Upper lobe of right lung (tissue), 1 donor: Measurements from ENCODE around the gene B3GNT5. TPM values are rescaled to one million over a fixed set of nuclear protein-coding genes. Genes with fewer than 3 reads are reported as not detected.

ENCODE experiments used
- ATAC-seq: fragments of 200-7000 bp; cut with Tn5 transposase; one replicate; pipeline ENCODE4 v1.9.1; 2020; ENCODE audit warnings: mild to moderate bottlenecking, moderate library complexity
- DNase-seq: peaks from one replicate; pipeline ENCODE4 v3.0.0-alpha.2; 2020
- H3K27ac ChIP-seq: fragments of 200-600 bp; one replicate; pipeline ENCODE4 v1.8.0; 2022
- H3K27me3 ChIP-seq: fragments of 200-600 bp; one replicate; pipeline ENCODE4 v1.8.0; 2022; ENCODE audit warnings: mild to moderate bottlenecking
- H3K36me3 ChIP-seq: fragments of 200-600 bp; one replicate; pipeline ENCODE4 v1.8.0; 2022
- H3K4me1 ChIP-seq: fragments of 200-600 bp; one replicate; pipeline ENCODE4 v1.8.0; 2022
- H3K4me3 ChIP-seq: fragments of 200-600 bp; one replicate; pipeline ENCODE4 v1.8.0; 2022; ENCODE audit warnings: mild to moderate bottlenecking
- H3K9me3 ChIP-seq: fragments of 200-600 bp; one replicate; pipeline ENCODE4 v1.8.0; 2022
- intact Hi-C: fragments of 100-400 bp; cut with DNase I; formaldehyde crosslinking; loops from one replicate; pipeline ENCODE4 v1.11.0; 2022
- total RNA-seq: library from RNA; stranded (reverse); fragmentation: NEBNext Ultra II Directional; extraction: Animal tissue kit (Norgen Biotek cat#: 25700); gene quantifications from one replicate; pipeline ENCODE4 v1.2.1, GENCODE V29; 2021
- TF ChIP-seq, protein P1 (sequence below): fragments of 200-600 bp; IDR thresholded peaks from one replicate; pipeline ENCODE4 v1.8.0; 2022; ENCODE audit warnings: antibody characterized with exemption
- donor health status: DM: no; HTN: yes; CAD: no; lungs with severe emphysema.

Gene B3GNT5
- total RNA-seq, 1 donor from 2014 or later, result 31.0 TPM

GRCh38 chr3:183261151-183261724, 8.2 kb downstream of the B3GNT5 start:
- H3K4me1 ChIP-seq, result peaks cover 29% of the 10 kb centered on the region
- H3K27ac ChIP-seq, result peak overlapping the region; percentile 4
- TF ChIP-seq, protein P1, sequence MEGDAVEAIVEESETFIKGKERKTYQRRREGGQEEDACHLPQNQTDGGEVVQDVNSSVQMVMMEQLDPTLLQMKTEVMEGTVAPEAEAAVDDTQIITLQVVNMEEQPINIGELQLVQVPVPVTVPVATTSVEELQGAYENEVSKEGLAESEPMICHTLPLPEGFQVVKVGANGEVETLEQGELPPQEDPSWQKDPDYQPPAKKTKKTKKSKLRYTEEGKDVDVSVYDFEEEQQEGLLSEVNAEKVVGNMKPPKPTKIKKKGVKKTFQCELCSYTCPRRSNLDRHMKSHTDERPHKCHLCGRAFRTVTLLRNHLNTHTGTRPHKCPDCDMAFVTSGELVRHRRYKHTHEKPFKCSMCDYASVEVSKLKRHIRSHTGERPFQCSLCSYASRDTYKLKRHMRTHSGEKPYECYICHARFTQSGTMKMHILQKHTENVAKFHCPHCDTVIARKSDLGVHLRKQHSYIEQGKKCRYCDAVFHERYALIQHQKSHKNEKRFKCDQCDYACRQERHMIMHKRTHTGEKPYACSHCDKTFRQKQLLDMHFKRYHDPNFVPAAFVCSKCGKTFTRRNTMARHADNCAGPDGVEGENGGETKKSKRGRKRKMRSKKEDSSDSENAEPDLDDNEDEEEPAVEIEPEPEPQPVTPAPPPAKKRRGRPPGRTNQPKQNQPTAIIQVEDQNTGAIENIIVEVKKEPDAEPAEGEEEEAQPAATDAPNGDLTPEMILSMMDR, result no peak
- H3K9me3 ChIP-seq, result no peaks in the 10 kb centered on the region
- ATAC-seq, result no peak
- H3K36me3 ChIP-seq, result no peaks in the 10 kb centered on the region
- no peak for DNase-seq
- H3K27me3 ChIP-seq, result no peaks in the 10 kb centered on the region
- intact Hi-C loops, result no loop called here
- H3K4me3 ChIP-seq, result no peak overlapping the region

DNA sequence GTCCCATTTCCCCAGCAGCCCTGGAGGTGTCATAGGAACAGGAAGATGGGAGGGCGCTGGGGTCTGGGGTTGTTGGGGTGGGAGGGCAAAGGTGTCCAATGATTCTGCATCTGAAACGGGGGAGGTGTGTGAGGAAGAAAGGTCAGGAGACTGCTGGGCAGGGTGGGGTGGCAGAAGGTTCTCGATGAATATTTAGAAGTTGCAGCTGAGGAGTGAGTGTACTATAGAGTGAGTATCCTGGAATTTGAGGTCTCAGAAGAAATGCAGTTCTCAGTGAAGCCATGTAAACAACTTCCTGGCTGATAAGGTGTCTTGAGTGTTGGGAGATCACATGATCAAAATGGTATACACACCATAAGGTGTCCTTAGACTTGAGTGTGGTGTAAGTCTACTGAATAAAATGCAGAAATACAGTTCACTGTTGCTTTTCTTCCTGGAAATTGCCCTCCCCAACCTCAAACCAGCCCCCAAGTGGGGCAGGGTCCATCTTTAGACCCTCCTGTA, 9.9 kb downstream of the B3GNT5 start:
- DNase-seq (no peak), ATAC-seq (no peak)
- no peaks in the 10 kb centered on the region for H3K9me3 ChIP-seq
- TF ChIP-seq, protein P1, result no peak
- H3K4me3 ChIP-seq, result no peak overlapping the region
- H3K27me3 ChIP-seq, result no peaks in the 10 kb centered on the region
- no peak overlapping the region for H3K27ac ChIP-seq
- peaks cover 29% of the 10 kb centered on the region for H3K4me1 ChIP-seq
- intact Hi-C loops, result no loop called here
- no peaks in the 10 kb centered on the region for H3K36me3 ChIP-seq

- no peaks in the 10 kb centered on the region for H3K9me3 ChIP-seq
- H3K27ac ChIP-seq, result no peak overlapping the region
- intact Hi-C loops, result no loop called here
- no peaks in the 10 kb centered on the region for H3K36me3 ChIP-seq
- no peak for ATAC-seq
- H3K4me3 ChIP-seq, result no peak overlapping the region
- H3K4me1 ChIP-seq, result peaks cover 29% of the 10 kb centered on the region
- TF ChIP-seq, protein P1, result no peak
- no peaks in the 10 kb centered on the region for H3K27me3 ChIP-seq
- no peak for DNase-seq
These were observed 11.2 kb downstream of the B3GNT5 start for GRCh38 chr3:183264268-183264667.

DNA sequence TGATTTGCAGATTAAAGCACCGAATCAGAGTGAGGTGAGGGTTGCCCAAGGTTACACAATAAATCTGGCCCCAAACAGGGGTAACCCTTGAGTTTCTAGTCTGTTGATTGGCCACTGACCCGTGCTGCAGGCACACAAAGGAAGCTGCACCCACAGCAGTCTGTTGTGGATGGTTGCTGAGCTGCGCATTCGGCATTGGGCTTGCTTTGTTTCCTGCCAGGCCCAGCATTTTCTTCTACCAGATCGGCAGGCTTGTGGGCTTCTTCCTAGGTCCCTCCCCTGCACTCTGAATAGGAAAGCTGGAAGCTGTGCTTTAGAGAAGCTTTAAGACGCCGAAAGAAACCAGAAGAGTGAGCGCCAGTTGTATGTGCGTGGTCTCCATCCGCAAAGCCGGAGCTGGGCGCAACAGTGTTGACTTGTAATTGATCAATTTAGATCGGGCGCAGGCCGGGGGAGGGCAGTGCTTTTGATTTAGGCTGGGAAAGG, 12.1 kb downstream of the B3GNT5 start:
- ATAC-seq (peak; percentile 24), DNase-seq (no peak)
- Histone ChIP-seq H3K36me3 (peaks cover 4% of the 10 kb centered on the region), H3K27me3 (no peaks in the 10 kb centered on the region), H3K27ac (peak overlapping the region; percentile 1), H3K9me3 (no peaks in the 10 kb centered on the region), H3K4me1 (peaks cover 24% of the 10 kb centered on the region), H3K4me3 (no peak overlapping the region)
- intact Hi-C loops, result no loop called here
- TF ChIP-seq, protein P1, result no peak

- H3K27me3 ChIP-seq, result no peaks in the 10 kb centered on the region
- TF ChIP-seq, protein P1, result no peak
- intact Hi-C loops, result no loop called here
- H3K4me3 ChIP-seq, result no peak overlapping the region
- DNase-seq (no peak), ATAC-seq (peak; percentile 11)
- H3K4me1 ChIP-seq, result peaks cover 18% of the 10 kb centered on the region
- peaks cover 9% of the 10 kb centered on the region for H3K36me3 ChIP-seq
- no peaks in the 10 kb centered on the region for H3K9me3 ChIP-seq
- peak overlapping the region; percentile 1 for H3K27ac ChIP-seq
These were observed 12.9 kb downstream of the B3GNT5 start for GRCh38 chr3:183265834-183266417.
